ENCODE results near the gene ZNF385D. TPM values are rescaled to one million over a fixed set of nuclear protein-coding genes. Genes with fewer than 3 reads are reported as not detected.

Gene ZNF385D
- total RNA-seq, 1 donor from 2014 or later: 0.43 TPM

DNA sequence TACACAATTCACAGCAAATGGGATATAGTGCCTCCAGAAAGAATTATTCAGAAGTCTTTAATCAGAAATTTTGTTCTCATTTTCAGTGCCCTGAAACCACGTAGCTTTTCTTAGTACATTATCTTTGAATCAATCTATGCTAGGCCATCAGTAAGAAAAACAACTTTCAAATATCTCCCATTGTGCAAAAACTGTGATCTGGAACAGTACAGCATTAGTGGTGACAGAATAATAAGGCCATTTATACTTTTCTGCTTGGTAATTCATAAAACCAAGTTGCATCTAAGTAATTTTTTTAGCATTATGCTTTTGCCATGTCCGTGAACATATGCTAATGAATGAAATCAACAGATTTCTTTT is 35.4 kb upstream of the ZNF385D start:
- no peak overlapping the region for H3K27ac Mint-ChIP-seq (ENCODE audit: unreplicated experiment)
- H3K9me3 Mint-ChIP-seq (ENCODE audit: unreplicated experiment): peaks cover 3% of the 10 kb centered on the region
- H3K4me1 Mint-ChIP-seq (ENCODE audit: unreplicated experiment): peaks cover 9% of the 10 kb centered on the region
- TF ChIP-seq, protein P1, sequence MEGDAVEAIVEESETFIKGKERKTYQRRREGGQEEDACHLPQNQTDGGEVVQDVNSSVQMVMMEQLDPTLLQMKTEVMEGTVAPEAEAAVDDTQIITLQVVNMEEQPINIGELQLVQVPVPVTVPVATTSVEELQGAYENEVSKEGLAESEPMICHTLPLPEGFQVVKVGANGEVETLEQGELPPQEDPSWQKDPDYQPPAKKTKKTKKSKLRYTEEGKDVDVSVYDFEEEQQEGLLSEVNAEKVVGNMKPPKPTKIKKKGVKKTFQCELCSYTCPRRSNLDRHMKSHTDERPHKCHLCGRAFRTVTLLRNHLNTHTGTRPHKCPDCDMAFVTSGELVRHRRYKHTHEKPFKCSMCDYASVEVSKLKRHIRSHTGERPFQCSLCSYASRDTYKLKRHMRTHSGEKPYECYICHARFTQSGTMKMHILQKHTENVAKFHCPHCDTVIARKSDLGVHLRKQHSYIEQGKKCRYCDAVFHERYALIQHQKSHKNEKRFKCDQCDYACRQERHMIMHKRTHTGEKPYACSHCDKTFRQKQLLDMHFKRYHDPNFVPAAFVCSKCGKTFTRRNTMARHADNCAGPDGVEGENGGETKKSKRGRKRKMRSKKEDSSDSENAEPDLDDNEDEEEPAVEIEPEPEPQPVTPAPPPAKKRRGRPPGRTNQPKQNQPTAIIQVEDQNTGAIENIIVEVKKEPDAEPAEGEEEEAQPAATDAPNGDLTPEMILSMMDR (IDR thresholded peaks at IDR 0.05): no peak
- no peaks in the 10 kb centered on the region for H3K36me3 Mint-ChIP-seq (ENCODE audit: unreplicated experiment)
- DNase-seq (ENCODE audit: extremely low spot score, unreplicated experiment): no peak
- H3K27me3 Mint-ChIP-seq (ENCODE audit: unreplicated experiment): peaks cover 2% of the 10 kb centered on the region
- H3K4me3 Mint-ChIP-seq (ENCODE audit: unreplicated experiment): no peak overlapping the region

DNA sequence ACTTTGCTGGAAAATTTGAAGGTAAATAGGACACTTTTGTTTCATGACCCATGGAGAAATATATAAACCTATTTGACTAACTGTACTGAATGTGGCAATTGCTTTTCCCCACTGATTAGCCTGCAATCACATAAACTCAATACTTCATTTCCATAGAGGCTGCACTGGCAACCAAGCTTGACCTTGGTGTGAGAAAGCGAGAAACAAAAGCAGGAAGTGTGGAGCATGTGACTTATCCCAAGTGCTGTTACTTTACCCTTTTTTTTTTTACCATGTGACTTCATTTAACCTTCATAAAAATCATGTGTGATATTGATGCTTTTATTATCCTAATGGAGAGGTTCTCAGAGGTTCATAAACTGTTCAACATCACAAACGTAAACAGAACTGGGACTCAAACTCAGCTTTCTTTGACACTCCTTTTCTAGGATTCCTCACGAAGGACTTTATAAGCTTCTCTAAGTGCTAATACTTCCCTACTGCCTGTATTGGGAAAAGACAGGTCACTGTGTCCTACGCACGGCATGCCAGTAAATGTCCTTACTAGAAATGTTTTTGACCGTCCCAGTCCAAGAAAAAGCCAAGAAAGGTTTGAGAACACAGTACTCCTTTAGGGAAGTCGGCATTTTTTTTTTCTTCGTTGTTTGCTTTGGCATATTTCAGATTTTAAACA is 34.9 kb upstream of the ZNF385D start:
- DNase-seq (ENCODE audit: extremely low spot score, unreplicated experiment): no peak
- Mint-ChIP-seq H3K27ac (ENCODE audit: unreplicated experiment) (peak overlapping the region; percentile 6), H3K36me3 (ENCODE audit: unreplicated experiment) (no peaks in the 10 kb centered on the region), H3K27me3 (ENCODE audit: unreplicated experiment) (peaks cover 2% of the 10 kb centered on the region), H3K4me3 (ENCODE audit: unreplicated experiment) (no peak overlapping the region), H3K9me3 (ENCODE audit: unreplicated experiment) (peaks cover 3% of the 10 kb centered on the region), H3K4me1 (ENCODE audit: unreplicated experiment) (peaks cover 12% of the 10 kb centered on the region)
- TF ChIP-seq, protein P1 (IDR thresholded peaks at IDR 0.05): no peak

DNA sequence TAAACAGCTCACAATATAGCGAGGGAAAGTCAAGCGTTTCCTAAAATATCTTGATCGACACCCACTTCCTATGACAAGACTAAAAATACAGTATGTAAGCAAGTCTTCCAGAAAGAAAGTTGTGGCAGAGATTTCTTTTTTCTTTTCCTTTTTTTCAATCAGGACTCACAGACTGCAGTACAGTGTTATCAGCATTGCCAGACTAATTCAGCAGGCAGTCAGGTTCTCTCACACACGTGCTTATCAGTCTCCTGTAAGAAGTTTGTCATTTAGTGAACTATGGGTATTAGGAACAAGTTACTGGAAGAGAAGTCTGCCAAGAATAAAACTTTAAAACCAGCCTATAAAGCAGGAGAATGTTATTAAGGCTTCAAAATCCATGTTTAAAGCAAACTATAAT is 32.8 kb upstream of the ZNF385D start:
- Mint-ChIP-seq H3K36me3 (ENCODE audit: unreplicated experiment) (no peaks in the 10 kb centered on the region), H3K27ac (ENCODE audit: unreplicated experiment) (no peak overlapping the region), H3K9me3 (ENCODE audit: unreplicated experiment) (peaks cover 3% of the 10 kb centered on the region), H3K4me1 (ENCODE audit: unreplicated experiment) (peaks cover 12% of the 10 kb centered on the region), H3K4me3 (ENCODE audit: unreplicated experiment) (no peak overlapping the region), H3K27me3 (ENCODE audit: unreplicated experiment) (no peaks in the 10 kb centered on the region)
- no peak for DNase-seq (ENCODE audit: extremely low spot score, unreplicated experiment)
- TF ChIP-seq, protein P1 (IDR thresholded peaks at IDR 0.05): no peak

DNA sequence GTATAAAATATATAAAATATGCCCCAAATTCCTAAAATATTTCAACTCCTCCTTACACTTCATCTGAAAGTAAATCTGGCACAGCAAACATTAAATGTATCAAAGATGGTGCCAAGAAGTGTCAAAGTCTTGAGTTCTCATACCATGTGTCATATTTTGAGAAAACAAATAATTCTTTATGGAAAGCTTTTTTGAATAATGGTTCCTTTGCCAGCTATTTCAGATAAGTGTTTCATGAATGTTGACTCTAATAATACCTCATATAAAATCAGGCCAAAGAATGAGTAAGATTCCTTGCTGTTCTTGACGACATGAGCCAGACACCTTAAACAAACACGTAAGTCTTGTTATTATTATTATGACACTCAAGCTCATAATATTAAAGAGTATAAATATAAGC is 30.3 kb upstream of the ZNF385D start:
- Mint-ChIP-seq H3K27ac (ENCODE audit: unreplicated experiment) (no peak overlapping the region), H3K4me1 (ENCODE audit: unreplicated experiment) (peaks cover 10% of the 10 kb centered on the region), H3K27me3 (ENCODE audit: unreplicated experiment) (peaks cover 8% of the 10 kb centered on the region), H3K36me3 (ENCODE audit: unreplicated experiment) (no peaks in the 10 kb centered on the region), H3K4me3 (ENCODE audit: unreplicated experiment) (no peak overlapping the region), H3K9me3 (ENCODE audit: unreplicated experiment) (no peaks in the 10 kb centered on the region)
- DNase-seq (ENCODE audit: extremely low spot score, unreplicated experiment): no peak
- TF ChIP-seq, protein P1 (IDR thresholded peaks at IDR 0.05): no peak

DNA sequence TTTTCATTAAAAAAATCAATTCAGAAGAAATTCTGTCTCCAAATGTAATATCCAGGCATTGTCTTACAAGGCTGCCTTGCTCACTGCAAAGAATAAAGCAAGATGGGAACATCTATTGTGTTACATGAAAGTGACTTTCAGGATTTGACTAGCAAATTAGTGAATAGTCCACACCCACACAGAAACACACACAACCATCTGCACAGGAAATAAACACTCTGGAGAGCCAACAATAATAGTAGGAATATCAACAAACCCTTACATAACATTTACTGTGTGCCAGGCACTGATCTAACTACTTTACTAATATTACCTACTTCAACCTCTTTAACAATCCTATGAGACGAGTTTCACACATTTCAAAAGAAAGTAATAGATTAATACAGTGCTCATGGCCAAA is 28.9 kb upstream of the ZNF385D start:
- no peaks in the 10 kb centered on the region for H3K36me3 Mint-ChIP-seq (ENCODE audit: unreplicated experiment)
- H3K4me1 Mint-ChIP-seq (ENCODE audit: unreplicated experiment): peaks cover 3% of the 10 kb centered on the region
- H3K27ac Mint-ChIP-seq (ENCODE audit: unreplicated experiment): no peak overlapping the region
- TF ChIP-seq, protein P1 (IDR thresholded peaks at IDR 0.05): no peak
- H3K27me3 Mint-ChIP-seq (ENCODE audit: unreplicated experiment): peaks cover 8% of the 10 kb centered on the region
- H3K4me3 Mint-ChIP-seq (ENCODE audit: unreplicated experiment): no peak overlapping the region
- no peaks in the 10 kb centered on the region for H3K9me3 Mint-ChIP-seq (ENCODE audit: unreplicated experiment)
- DNase-seq (ENCODE audit: extremely low spot score, unreplicated experiment): no peak

Data from osteocyte (in vitro differentiated cells).